GM12878 (cell line): ENCODE data around the gene IQCH. TPM values are rescaled to one million over a fixed set of nuclear protein-coding genes. Genes with fewer than 3 reads are reported as not detected.

Experiments
- ATAC-seq: fragments of 200-7000 bp; cut with Tn5 transposase; 3 replicates; pipeline ENCODE4 v1.9.1; 2020; ENCODE audit warnings: mild to moderate bottlenecking, moderate library complexity
- BruUV-seq: library from RNA; stranded (reverse); fragments of 400-500 nt; replicated peaks from 2 replicates; lab custom pipeline; 2021; lab: Mats Ljungman, UMichigan
- CTCF ChIA-PET: fragments of 300-600 bp; sonication (Branson Sonifier 250); formaldehyde crosslinking; extraction: SDS; loops from one replicate; lab custom pipeline; 2021; ENCODE audit warnings: inconsistent platforms; lab: Yijun Ruan, JAX
- POLR2A ChIA-PET: fragments of 350-600 bp; formaldehyde crosslinking; extraction: SDS; loops from one replicate; lab custom pipeline; 2021; ENCODE audit warnings: inconsistent platforms; lab: Charles Lee
- RAD21 ChIA-PET: fragments of 300-600 bp; sonication (Branson Sonifier 250); formaldehyde crosslinking; loops from one replicate; lab custom pipeline; 2023; ENCODE audit warnings: antibody characterized with exemption; ENCODE audit not compliant: unreplicated experiment; lab: Charles Lee
- SMC1A ChIA-PET: fragments of 300-600 bp; sonication (Branson Sonifier 250); formaldehyde crosslinking; loops from one replicate; lab custom pipeline; 2023; ENCODE audit not compliant: unreplicated experiment, uncharacterized antibody; lab: Charles Lee
- DNase-seq: peaks from one replicate; pipeline ENCODE4 v3.0.0-alpha.2; 2011; ENCODE audit warnings: low read depth, low spot score
- FAIRE-seq: peaks from 3 replicates; lab custom pipeline; 2011; peaks lifted over from hg19 to GRCh38; lab: Jason Lieb, UNC
- H2AFZ ChIP-seq: 2 replicates; pipeline ENCODE4 v1.6.0; 2011; ENCODE audit warnings: low read depth, low read length, control low read depth; ENCODE audit not compliant: control insufficient read depth
- H3K27ac ChIP-seq: 2 replicates; pipeline ENCODE4 v1.5.1; 2011; ENCODE audit warnings: control low read depth; ENCODE audit not compliant: control insufficient read depth, insufficient read depth
- H3K27me3 ChIP-seq, 2 experiments: replicated peaks in 1 of 2; 2 replicates each; pipeline versions ENCODE4 v1.6.0 to v1.6.1; 2011; ENCODE audit warnings: low read length in 1 of 2; ENCODE audit not compliant: control insufficient read depth in 2 of 2, insufficient read depth in 2 of 2
- H3K36me3 ChIP-seq, 2 experiments: 2 replicates each; pipeline ENCODE4 v1.5.1; 2011; ENCODE audit warnings: low read length in 1 of 2; ENCODE audit not compliant: control insufficient read depth in 2 of 2, insufficient read depth in 2 of 2
- H3K4me1 ChIP-seq: 2 replicates; pipeline ENCODE4 v1.6.1; 2011; ENCODE audit warnings: mild to moderate bottlenecking, low read length, moderate library complexity, mixed read lengths; ENCODE audit not compliant: control insufficient read depth, insufficient read depth
- H3K4me2 ChIP-seq: 2 replicates; pipeline ENCODE4 v1.6.0; 2011; ENCODE audit warnings: control low read depth; ENCODE audit not compliant: control insufficient read depth, insufficient read depth
- H3K4me3 ChIP-seq: fragments of 200-600 bp; sonication (generic); 2 replicates; pipeline ENCODE4 v1.5.1; 2016
- H3K79me2 ChIP-seq: 2 replicates; pipeline ENCODE4 v1.6.0; 2011; ENCODE audit warnings: low read length; ENCODE audit not compliant: control insufficient read depth, insufficient read depth
- H3K9ac ChIP-seq: 2 replicates; pipeline ENCODE4 v1.8.0; 2011; ENCODE audit warnings: low read length, control low read depth, mixed read lengths; ENCODE audit not compliant: control insufficient read depth, insufficient read depth
- H3K9me3 ChIP-seq: replicated peaks from 3 replicates; pipeline ENCODE4 v1.5.1; 2011; ENCODE audit warnings: mild to moderate bottlenecking, low read length; ENCODE audit not compliant: control insufficient read depth, insufficient read depth
- H4K20me1 ChIP-seq: 2 replicates; pipeline ENCODE4 v1.6.0; 2011; ENCODE audit not compliant: control insufficient read depth, insufficient read depth
- BCL11A ChIP-seq: IDR thresholded peaks from 2 replicates; pipeline ENCODE4 v1.6.1; 2011; ENCODE audit warnings: low read depth, low read length
- MEF2B ChIP-seq: fragments of 450-650 bp; IDR thresholded peaks from 2 replicates; pipeline ENCODE4 v1.6.1; 2018; ENCODE audit warnings: mild to moderate bottlenecking, moderate library complexity; ENCODE audit not compliant: partially characterized antibody, poor library complexity, severe bottlenecking
- RBBP5 ChIP-seq: fragments of 200-600 bp; sonication (generic); conservative IDR thresholded peaks from 2 replicates; pipeline ENCODE4 v1.6.1; 2016
- ZNF24 ChIP-seq: fragments of 450-650 bp; IDR thresholded peaks from 2 replicates; pipeline ENCODE4 v1.6.1; 2017; ENCODE audit warnings: antibody characterized with exemption, mild to moderate bottlenecking
- WGBS: methylation state at CpG from one replicate; pipeline ENCODE4 v1.1.6; 2016; ENCODE audit warnings: low lambda C conversion rate; ENCODE audit not compliant: insufficient replicate concordance, insufficient coverage; ENCODE audit errors: missing lambda C conversion rate; 5-methylcytosine and 5-hydroxymethylcytosine counted together
- in situ Hi-C: fragments of 300-500 bp; cut with MboI; formaldehyde crosslinking; loops from 9 replicates; pipeline ENCODE4 v1.14.3; 2018; ENCODE audit warnings: mixed read lengths
- intact Hi-C: fragments of 100-400 bp; cut with micrococcal nuclease; formaldehyde crosslinking; loops from one replicate; pipeline ENCODE4 v1.14.2; 2022; ENCODE audit not compliant: unreplicated experiment
- polyA plus RNA-seq, 11 experiments: library from polyadenylated mRNA; depleted of rRNA in 4 of 11; unstranded in 6 of 11; stranded (reverse) in 5 of 11; fragments of >200 nt; fragmentation: Nextera tagmentation in 4 of 11; fragmentation: Illumina TruSeq in 1 of 11; extraction: Ambion mirVana in 4 of 11; extraction: Trizol in 1 of 11; gene quantifications; 1 replicate in 1 of 11; 2 replicates in 10 of 11; pipeline versions ENCODE4 v1.2.1 to v1.2.3, GENCODE V29; 2011 to 2016; ENCODE audit warnings: inconsistent platforms in 2 of 11, missing spikeins in 2 of 11, low read depth in 1 of 11
- total RNA-seq, 4 experiments: library from RNA; depleted of rRNA in 3 of 4; stranded (reverse); fragments of >200 nt in 3 of 4; fragmentation: Illumina TruSeq in 1 of 4; extraction: Trizol in 1 of 4; gene quantifications; 2 replicates each; pipeline versions ENCODE4 v1.2.1 to v1.2.3, GENCODE V29; 2013 to 2021
- TF ChIP-seq, protein P1 (sequence below): IDR thresholded peaks from 2 replicates; pipeline ENCODE4 v1.6.1; 2011; ENCODE audit warnings: low read depth, low read length, improper control_type of control experiment, borderline replicate concordance
- TF ChIP-seq, protein P2 (sequence below): fragments of 450-650 bp; IDR thresholded peaks from 2 replicates; pipeline ENCODE4 v1.6.1; 2016; ENCODE audit warnings: mild to moderate bottlenecking, moderate library complexity, borderline replicate concordance

IQCH gene
- total and polyA plus RNA-seq, 10 of the 15 experiments (the other 5 are each of a cell fraction or from before 2014, with no cell fraction given), result 0.29 to 1.3 (median 0.99) TPM

DNA sequence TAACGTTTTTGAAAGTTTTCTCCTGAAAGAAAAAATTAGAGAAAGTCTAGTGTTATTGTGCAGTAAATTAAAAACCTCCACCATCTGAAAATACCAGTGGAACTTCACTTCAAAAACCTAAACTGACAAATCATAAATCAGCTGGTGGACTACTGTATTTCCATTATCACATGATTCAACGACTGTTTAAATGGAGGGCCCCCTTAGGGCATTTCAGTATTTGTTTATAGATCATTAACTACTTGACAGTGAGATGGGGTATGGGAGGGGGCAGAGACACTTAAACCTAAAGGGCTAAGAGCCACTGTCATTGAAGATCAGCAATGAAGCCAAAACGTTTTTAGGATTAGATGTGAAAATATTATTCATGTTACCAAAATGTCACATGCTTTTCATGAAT is 257.6 kb downstream of the IQCH start:
- FAIRE-seq, result no peak
- in situ Hi-C loops (no loop called here), intact Hi-C loops (no loop called here)
- H3K79me2 ChIP-seq, result no peaks in the 10 kb centered on the region
- 0 out of 2 replicates have a peak, but pooled peaks cover 3% of the 10 kb centered on the region for H3K4me1 ChIP-seq
- WGBS, result 31% methylated on average over 3 of the region's 3 CpGs
- no peak overlapping the region for H3K27ac ChIP-seq
- no peaks in the 10 kb centered on the region for H3K9me3 ChIP-seq
- ChIA-PET CTCF (interaction anchor here (0.6 to 1.1 kb wide), 3 partner anchors 8 to 359 kb away, joined by 3 read pairs; partner anchors contain the start of gene C15orf61), RAD21 (interaction anchor here (0.9 to 1.0 kb wide), 2 partner anchors 11 to 53 kb away, joined by 3 read pairs; no protein-coding TSS in a partner anchor), POLR2A (interaction anchor here (0.7 to 1.2 kb wide), 3 partner anchors 8 to 13 kb away, joined by 3 to 4 read pairs (median 3); no protein-coding TSS in a partner anchor), SMC1A (interaction anchor here (0.6 to 2.9 kb wide), 4 partner anchors 10 to 49 kb away, joined by 3 to 16 read pairs (median 5); no protein-coding TSS in a partner anchor)
- H3K4me3 ChIP-seq, result no peak overlapping the region
- no peak overlapping the region for H3K9ac ChIP-seq
- ATAC-seq, result 0 out of 3 replicates have a peak, but pooled peaks have one; percentile 13
- no peak for DNase-seq
- no peak overlapping the region for H2AFZ ChIP-seq
- no TSS peak for BruUV-seq
- H3K4me2 ChIP-seq, result no peak overlapping the region
- H3K36me3 ChIP-seq, result peaks cover 0 to 6% of the 10 kb centered on the region in 2 experiments; a peak in 1 of 4 replicates
- H4K20me1 ChIP-seq, result no peaks in the 10 kb centered on the region
- no peaks in the 10 kb centered on the region for H3K27me3 ChIP-seq
- no peak for TF ChIP-seq MEF2B
- TF ChIP-seq RBBP5, result no peak
- no peak for TF ChIP-seq ZNF24

DNA sequence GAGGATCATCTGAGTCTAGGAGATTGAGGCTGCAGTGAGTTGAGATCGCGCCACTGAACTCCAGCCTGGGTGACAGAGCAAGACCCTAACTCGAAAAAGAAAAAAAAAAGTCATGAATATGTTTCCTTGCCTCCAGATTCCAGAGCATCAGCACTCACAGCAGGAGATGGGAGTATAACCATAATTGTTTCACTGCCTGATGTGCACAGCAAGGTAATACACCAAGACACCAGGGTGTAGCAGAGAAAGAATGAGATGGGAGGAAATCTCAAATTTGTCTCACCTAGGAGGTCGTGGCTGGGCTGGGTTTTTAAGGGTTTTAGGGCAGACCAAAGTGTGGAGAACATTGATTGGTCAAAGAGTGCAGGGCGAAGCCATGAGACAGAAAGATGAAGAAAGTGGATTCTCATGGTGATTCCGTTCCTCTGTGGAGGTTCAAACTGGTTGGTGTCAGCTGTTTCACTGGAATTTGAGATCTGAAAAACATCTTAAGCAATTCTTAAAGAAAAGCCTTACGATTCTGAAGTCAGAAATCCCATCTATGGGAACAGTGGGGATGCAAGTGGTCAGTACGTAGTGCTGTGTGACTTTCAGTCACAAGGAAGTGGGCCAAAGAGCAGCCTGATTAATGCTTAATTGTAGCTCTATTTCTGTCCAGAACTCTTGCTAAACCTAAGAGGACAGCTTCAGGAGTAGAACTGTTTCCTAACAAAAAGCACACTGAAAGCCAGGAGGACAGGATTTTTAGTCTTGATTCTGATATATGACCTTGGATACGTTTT is 258.5 kb downstream of the IQCH start:
- H3K27ac ChIP-seq, result no peak overlapping the region
- in situ Hi-C loops, result no loop called here
- ChIA-PET SMC1A (interaction anchor here (1.6 to 2.9 kb wide), 2 partner anchors 11 to 15 kb away, joined by 3 to 16 read pairs; no protein-coding TSS in a partner anchor), POLR2A (no interaction called here), RAD21 (no interaction called here), CTCF (interaction anchor here (0.8 kb wide), 1 partner anchor 47 kb away, joined by 4 read pairs; no protein-coding TSS in a partner anchor)
- WGBS, result 81% methylated on average over 9 of the region's 9 CpGs
- no peaks in the 10 kb centered on the region for H3K9me3 ChIP-seq
- H3K79me2 ChIP-seq, result no peaks in the 10 kb centered on the region
- ATAC-seq, result no peak
- intact Hi-C loops, result no loop called here
- H3K4me2 ChIP-seq, result no peak overlapping the region
- H3K4me3 ChIP-seq, result no peak overlapping the region
- H4K20me1 ChIP-seq, result no peaks in the 10 kb centered on the region
- no peak for FAIRE-seq
- BruUV-seq, result no TSS peak
- DNase-seq, result no peak
- H3K4me1 ChIP-seq, result 0 out of 2 replicates have a peak, but pooled peaks cover 3% of the 10 kb centered on the region
- H3K27me3 ChIP-seq, result no peaks in the 10 kb centered on the region
- peaks cover 0 to 6% of the 10 kb centered on the region in 2 experiments; a peak in 1 of 4 replicates for H3K36me3 ChIP-seq
- no peak overlapping the region for H2AFZ ChIP-seq
- H3K9ac ChIP-seq, result no peak overlapping the region
- TF ChIP-seq BCL11A, result no peak
- TF ChIP-seq MEF2B, result no peak
- TF ChIP-seq, protein P1, sequence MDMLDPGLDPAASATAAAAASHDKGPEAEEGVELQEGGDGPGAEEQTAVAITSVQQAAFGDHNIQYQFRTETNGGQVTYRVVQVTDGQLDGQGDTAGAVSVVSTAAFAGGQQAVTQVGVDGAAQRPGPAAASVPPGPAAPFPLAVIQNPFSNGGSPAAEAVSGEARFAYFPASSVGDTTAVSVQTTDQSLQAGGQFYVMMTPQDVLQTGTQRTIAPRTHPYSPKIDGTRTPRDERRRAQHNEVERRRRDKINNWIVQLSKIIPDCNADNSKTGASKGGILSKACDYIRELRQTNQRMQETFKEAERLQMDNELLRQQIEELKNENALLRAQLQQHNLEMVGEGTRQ, result no peak
- TF ChIP-seq, protein P2, sequence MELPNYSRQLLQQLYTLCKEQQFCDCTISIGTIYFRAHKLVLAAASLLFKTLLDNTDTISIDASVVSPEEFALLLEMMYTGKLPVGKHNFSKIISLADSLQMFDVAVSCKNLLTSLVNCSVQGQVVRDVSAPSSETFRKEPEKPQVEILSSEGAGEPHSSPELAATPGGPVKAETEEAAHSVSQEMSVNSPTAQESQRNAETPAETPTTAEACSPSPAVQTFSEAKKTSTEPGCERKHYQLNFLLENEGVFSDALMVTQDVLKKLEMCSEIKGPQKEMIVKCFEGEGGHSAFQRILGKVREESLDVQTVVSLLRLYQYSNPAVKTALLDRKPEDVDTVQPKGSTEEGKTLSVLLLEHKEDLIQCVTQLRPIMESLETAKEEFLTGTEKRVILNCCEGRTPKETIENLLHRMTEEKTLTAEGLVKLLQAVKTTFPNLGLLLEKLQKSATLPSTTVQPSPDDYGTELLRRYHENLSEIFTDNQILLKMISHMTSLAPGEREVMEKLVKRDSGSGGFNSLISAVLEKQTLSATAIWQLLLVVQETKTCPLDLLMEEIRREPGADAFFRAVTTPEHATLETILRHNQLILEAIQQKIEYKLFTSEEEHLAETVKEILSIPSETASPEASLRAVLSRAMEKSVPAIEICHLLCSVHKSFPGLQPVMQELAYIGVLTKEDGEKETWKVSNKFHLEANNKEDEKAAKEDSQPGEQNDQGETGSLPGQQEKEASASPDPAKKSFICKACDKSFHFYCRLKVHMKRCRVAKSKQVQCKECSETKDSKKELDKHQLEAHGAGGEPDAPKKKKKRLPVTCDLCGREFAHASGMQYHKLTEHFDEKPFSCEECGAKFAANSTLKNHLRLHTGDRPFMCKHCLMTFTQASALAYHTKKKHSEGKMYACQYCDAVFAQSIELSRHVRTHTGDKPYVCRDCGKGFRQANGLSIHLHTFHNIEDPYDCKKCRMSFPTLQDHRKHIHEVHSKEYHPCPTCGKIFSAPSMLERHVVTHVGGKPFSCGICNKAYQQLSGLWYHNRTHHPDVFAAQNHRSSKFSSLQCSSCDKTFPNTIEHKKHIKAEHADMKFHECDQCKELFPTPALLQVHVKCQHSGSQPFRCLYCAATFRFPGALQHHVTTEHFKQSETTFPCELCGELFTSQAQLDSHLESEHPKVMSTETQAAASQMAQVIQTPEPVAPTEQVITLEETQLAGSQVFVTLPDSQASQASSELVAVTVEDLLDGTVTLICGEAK, result no peak
